Measurements from ENCODE around the gene TMEM181.

Gene TMEM181

GRCh38 chr6:158559895-158560835, at the start of gene TMEM181:
TSS of gene TMEM181 (plus strand) at chr6:158560091. CDS start at chr6:158560225, 134 bp downstream.
- no peaks in the 10 kb centered on the region for H4K20me1 ChIP-seq (ENCODE audit: low read depth, low read length)
- peaks cover 11% of the 10 kb centered on the region for H3F3A ChIP-seq (ENCODE audit: insufficient read depth)
- H3K9me3 ChIP-seq (ENCODE audit: insufficient read depth, low read length) = no peaks in the 10 kb centered on the region
- H3K79me2 ChIP-seq (ENCODE audit: insufficient read depth, low read length) = peaks cover 43% of the 10 kb centered on the region
- no peaks in the 10 kb centered on the region for H3K9me2 ChIP-seq (replicated peaks; ENCODE audit: insufficient read depth, low read length)
- no peak for TF ChIP-seq CTCF (IDR thresholded peaks at IDR 0.05; ENCODE audit: insufficient read depth, low read length, poor library complexity, severe bottlenecking)
- TF ChIP-seq EZH2phosphoT487 (conservative IDR thresholded peaks at IDR 0.05; ENCODE audit: low read length) = no peak
- peak within 1 kb of the TSS; percentile 63 for H3K4me3 ChIP-seq (ENCODE audit: insufficient read depth, low read length, poor library complexity, severe bottlenecking)
- peak within 1 kb of the TSS; percentile 40 for H3K27ac ChIP-seq (ENCODE audit: low read depth, low read length)
- H2AFZ ChIP-seq (ENCODE audit: low read depth, low read length, severe bottlenecking) = peak within 1 kb of the TSS; percentile 92
- H3K4me2 ChIP-seq (ENCODE audit: low read depth, low read length, poor library complexity, severe bottlenecking) = peak within 1 kb of the TSS; percentile 75
- no peaks in the 10 kb centered on the region for H3K27me3 ChIP-seq (ENCODE audit: low read length)
- H3K36me3 ChIP-seq (ENCODE audit: low read length) = no peaks in the 10 kb centered on the region
- peak within 1 kb of the TSS; percentile 83 for H3K9ac ChIP-seq (ENCODE audit: low read length)

GRCh38 chr6:158512809-158513208, 47.1 kb upstream of the TMEM181 start:
- Histone ChIP-seq H3K9ac (ENCODE audit: low read length) (no peak overlapping the region), H3F3A (ENCODE audit: insufficient read depth) (no peaks in the 10 kb centered on the region), H3K4me2 (ENCODE audit: low read depth, low read length, poor library complexity, severe bottlenecking) (no peak overlapping the region), H3K9me2 (replicated peaks; ENCODE audit: insufficient read depth, low read length) (no peaks in the 10 kb centered on the region), H3K27ac (ENCODE audit: low read depth, low read length) (no peak overlapping the region), H3K36me3 (ENCODE audit: low read length) (no peaks in the 10 kb centered on the region), H4K20me1 (ENCODE audit: low read depth, low read length) (no peaks in the 10 kb centered on the region), H3K9me3 (ENCODE audit: insufficient read depth, low read length) (no peaks in the 10 kb centered on the region), H3K27me3 (ENCODE audit: low read length) (no peaks in the 10 kb centered on the region), H2AFZ (ENCODE audit: low read depth, low read length, severe bottlenecking) (no peak overlapping the region), H3K4me3 (ENCODE audit: insufficient read depth, low read length, poor library complexity, severe bottlenecking) (no peak overlapping the region), H3K79me2 (ENCODE audit: insufficient read depth, low read length) (no peaks in the 10 kb centered on the region)
- TF ChIP-seq EZH2phosphoT487 (conservative IDR thresholded peaks at IDR 0.05; ENCODE audit: low read length) = no peak
- no peak for TF ChIP-seq CTCF (IDR thresholded peaks at IDR 0.05; ENCODE audit: insufficient read depth, low read length, poor library complexity, severe bottlenecking)

GRCh38 chr6:158514176-158514575, 45.7 kb upstream of the TMEM181 start:
- no peak for TF ChIP-seq EZH2phosphoT487 (conservative IDR thresholded peaks at IDR 0.05; ENCODE audit: low read length)
- no peak for TF ChIP-seq CTCF (IDR thresholded peaks at IDR 0.05; ENCODE audit: insufficient read depth, low read length, poor library complexity, severe bottlenecking)
- Histone ChIP-seq H3K9me2 (replicated peaks; ENCODE audit: insufficient read depth, low read length) (no peaks in the 10 kb centered on the region), H3K27ac (ENCODE audit: low read depth, low read length) (no peak overlapping the region), H3K36me3 (ENCODE audit: low read length) (no peaks in the 10 kb centered on the region), H3K4me3 (ENCODE audit: insufficient read depth, low read length, poor library complexity, severe bottlenecking) (no peak overlapping the region), H3K79me2 (ENCODE audit: insufficient read depth, low read length) (no peaks in the 10 kb centered on the region), H4K20me1 (ENCODE audit: low read depth, low read length) (no peaks in the 10 kb centered on the region), H2AFZ (ENCODE audit: low read depth, low read length, severe bottlenecking) (no peak overlapping the region), H3K9me3 (ENCODE audit: insufficient read depth, low read length) (no peaks in the 10 kb centered on the region), H3K4me2 (ENCODE audit: low read depth, low read length, poor library complexity, severe bottlenecking) (no peak overlapping the region), H3F3A (ENCODE audit: insufficient read depth) (no peaks in the 10 kb centered on the region), H3K27me3 (ENCODE audit: low read length) (no peaks in the 10 kb centered on the region), H3K9ac (ENCODE audit: low read length) (no peak overlapping the region)

All from SU-DHL-6 (cell line).